Fibroblast of the aortic adventitia (primary cell): ENCODE results near the gene PKD2. TPM values are rescaled to one million over a fixed set of nuclear protein-coding genes. Genes with fewer than 3 reads are reported as not detected.

Experiments used
- DNase-seq: peaks from one replicate; pipeline ENCODE4 v3.0.0-alpha.2; 2010; ENCODE audit warnings: low read depth
- H3K4me3 ChIP-seq: 2 replicates; pipeline ENCODE4 v1.5.1; 2011; ENCODE audit warnings: low read depth, mild to moderate bottlenecking, control low read depth, low read length, moderate library complexity
- total RNA-seq: library from RNA; depleted of rRNA; stranded (reverse); fragments of >200 nt; gene quantifications from 2 replicates; pipeline ENCODE4 v1.2.3, GENCODE V29; 2012; ENCODE audit warnings: low replicate concordance
- TF ChIP-seq, protein P1 (sequence below): IDR thresholded peaks from 2 replicates; pipeline ENCODE4 v1.5.1; 2011; ENCODE audit warnings: mild to moderate bottlenecking, low read length, control low read depth, inconsistent platforms; ENCODE audit not compliant: insufficient read depth

Gene PKD2
- total RNA-seq, 1 donor: 66.6 TPM

- TF ChIP-seq, protein P1, sequence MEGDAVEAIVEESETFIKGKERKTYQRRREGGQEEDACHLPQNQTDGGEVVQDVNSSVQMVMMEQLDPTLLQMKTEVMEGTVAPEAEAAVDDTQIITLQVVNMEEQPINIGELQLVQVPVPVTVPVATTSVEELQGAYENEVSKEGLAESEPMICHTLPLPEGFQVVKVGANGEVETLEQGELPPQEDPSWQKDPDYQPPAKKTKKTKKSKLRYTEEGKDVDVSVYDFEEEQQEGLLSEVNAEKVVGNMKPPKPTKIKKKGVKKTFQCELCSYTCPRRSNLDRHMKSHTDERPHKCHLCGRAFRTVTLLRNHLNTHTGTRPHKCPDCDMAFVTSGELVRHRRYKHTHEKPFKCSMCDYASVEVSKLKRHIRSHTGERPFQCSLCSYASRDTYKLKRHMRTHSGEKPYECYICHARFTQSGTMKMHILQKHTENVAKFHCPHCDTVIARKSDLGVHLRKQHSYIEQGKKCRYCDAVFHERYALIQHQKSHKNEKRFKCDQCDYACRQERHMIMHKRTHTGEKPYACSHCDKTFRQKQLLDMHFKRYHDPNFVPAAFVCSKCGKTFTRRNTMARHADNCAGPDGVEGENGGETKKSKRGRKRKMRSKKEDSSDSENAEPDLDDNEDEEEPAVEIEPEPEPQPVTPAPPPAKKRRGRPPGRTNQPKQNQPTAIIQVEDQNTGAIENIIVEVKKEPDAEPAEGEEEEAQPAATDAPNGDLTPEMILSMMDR: no peak
- no peak for DNase-seq
- H3K4me3 ChIP-seq: no peak overlapping the region
Measured at GRCh38 chr4:88002786-88003185, 4.6 kb upstream of the PKD2 start.

DNA sequence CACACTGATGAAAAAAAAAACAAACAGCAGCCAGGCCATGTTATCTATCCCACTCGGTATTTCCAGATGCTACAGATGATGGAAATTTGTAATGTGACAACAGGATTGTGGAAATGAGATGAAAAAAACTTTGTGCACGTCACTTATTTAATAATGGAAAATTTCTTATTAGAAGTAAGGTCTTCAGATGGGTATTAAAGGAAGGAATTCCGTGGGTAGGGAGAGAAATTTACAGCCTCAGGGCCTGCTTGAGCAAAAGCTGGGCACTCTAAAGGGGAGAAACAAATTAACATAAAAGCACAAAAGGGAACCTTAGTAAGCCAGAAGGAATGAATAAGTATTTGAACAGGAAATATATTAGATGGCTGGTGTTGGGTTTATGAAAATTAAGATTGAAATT is 4.2 kb upstream of the PKD2 start:
- no peak for DNase-seq
- H3K4me3 ChIP-seq: no peak overlapping the region
- TF ChIP-seq, protein P1: no peak

DNA sequence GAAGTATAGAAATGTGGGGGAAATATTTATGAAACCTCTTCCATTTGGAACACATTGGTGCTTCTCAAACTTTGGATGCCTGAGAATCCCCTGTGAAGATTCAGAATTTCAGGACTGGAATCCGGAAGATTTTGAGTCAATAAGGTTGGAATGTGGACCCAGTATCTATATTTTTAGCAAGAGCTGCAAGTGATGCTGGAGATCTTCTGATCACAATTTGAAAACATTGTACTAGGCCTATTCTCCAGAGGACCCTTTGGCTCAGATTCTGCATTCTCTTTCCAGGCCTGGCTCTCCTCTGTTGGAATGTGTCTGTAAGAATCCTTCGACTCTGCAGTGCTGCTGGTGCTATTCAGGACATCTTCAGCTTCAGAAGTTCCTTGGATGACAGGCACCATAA is 2.4 kb upstream of the PKD2 start:
- TF ChIP-seq, protein P1: no peak
- peak; percentile 92 for DNase-seq
- H3K4me3 ChIP-seq: no peak overlapping the region

GRCh38 chr4:88005946-88006345 is 1.5 kb upstream of the PKD2 start:
- no peak for DNase-seq
- TF ChIP-seq, protein P1: no peak
- H3K4me3 ChIP-seq: no peak overlapping the region

DNA sequence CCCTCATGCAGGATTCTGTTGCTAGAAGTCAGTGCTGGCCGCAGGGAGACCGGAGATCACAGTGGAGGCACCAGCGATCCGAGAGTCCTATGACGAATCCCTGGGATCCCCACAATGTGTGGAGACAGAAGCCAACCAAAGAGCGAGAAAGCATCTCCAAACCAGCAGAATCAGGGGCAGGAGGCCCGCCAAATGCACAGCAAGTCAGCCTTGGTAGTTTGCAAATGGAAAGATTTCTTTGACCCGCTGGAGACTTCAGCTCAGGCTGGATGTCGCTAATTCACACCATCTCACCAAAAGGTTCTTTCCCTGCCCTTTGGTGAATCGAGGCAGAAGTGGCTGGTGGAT is 505 bp upstream of the PKD2 start:
- TF ChIP-seq, protein P1: no peak
- peak; percentile 46 for DNase-seq
- peak overlapping the region; percentile 65 for H3K4me3 ChIP-seq

GRCh38 chr4:88008122-88008742 is 797 bp downstream of the PKD2 start:
- peak; percentile 51 for DNase-seq
- TF ChIP-seq, protein P1: no peak
- peak overlapping the region; percentile 88 for H3K4me3 ChIP-seq

- TF ChIP-seq, protein P1: no peak
- DNase-seq: peak; percentile 61
- H3K4me3 ChIP-seq: peak overlapping the region; percentile 88
Measured at GRCh38 chr4:88008743-88009171, 1.3 kb downstream of the PKD2 start.
